T-cell (primary cell): ENCODE measurements around the gene TSEN34. TPM values are rescaled to one million over a fixed set of nuclear protein-coding genes. Genes with fewer than 3 reads are reported as not detected.

Experiments used
- ATAC-seq, 4 experiments: fragments of 200-7000 bp in 3 of 4; fragments of 150-1000 bp in 1 of 4; cut with Tn5 transposase; replicated peaks in 1 of 4; 1 replicate in 3 of 4; 2 replicates in 1 of 4; pipeline ENCODE4 v1.10.0; 2021; ENCODE audit warnings: moderate library complexity in 3 of 4, mild to moderate bottlenecking in 2 of 4, moderate number of reproducible peaks in 1 of 4
- CTCF ChIA-PET, 2 donors: fragments of 300-600 bp; sonication (Branson Sonifier 250); formaldehyde crosslinking; loops; one replicate each; lab custom pipeline; 2022; ENCODE audit warnings: antibody characterized with exemption in 2 of 2; lab: Charles Lee
- POLR2A ChIA-PET, 2 donors: fragments of 300-600 bp; sonication (Branson Sonifier 250); formaldehyde crosslinking; loops; one replicate each; lab custom pipeline; 2022; ENCODE audit warnings: antibody characterized with exemption in 2 of 2; lab: Charles Lee
- DNase-seq, 35 experiments: peaks; one replicate each; pipeline versions ENCODE4 v3.0.0 to v3.0.0-alpha.2; 2013 to 2023
- H3K27ac ChIP-seq: one replicate; pipeline ENCODE4 v1.5.1; 2013; ENCODE audit warnings: low read length
- H3K27me3 ChIP-seq, 2 experiments: replicated peaks in 1 of 2; 1 replicate in 1 of 2; 2 replicates in 1 of 2; pipeline versions ENCODE4 v1.6.1 to v1.7.0; 2013; ENCODE audit warnings: low read length in 1 of 2, mixed read lengths in 1 of 2; ENCODE audit not compliant: control insufficient read depth in 2 of 2, insufficient read depth in 2 of 2; ENCODE audit errors: extremely low read depth in 1 of 2
- H3K36me3 ChIP-seq, 2 donors: 1 replicate in 1 of 2; 2 replicates in 1 of 2; pipeline versions ENCODE4 v1.6.1 to v1.7.0; 2013; ENCODE audit warnings: low read length in 1 of 2; ENCODE audit not compliant: control insufficient read depth in 2 of 2, insufficient read depth in 1 of 2; ENCODE audit errors: extremely low read depth in 1 of 2
- H3K4me1 ChIP-seq, 2 experiments: 1 replicate in 1 of 2; 2 replicates in 1 of 2; pipeline versions ENCODE4 v1.6.1 to v1.7.0; 2013; ENCODE audit warnings: low read length in 2 of 2, mixed read lengths in 1 of 2; ENCODE audit not compliant: insufficient read depth in 2 of 2, control insufficient read depth in 1 of 2; ENCODE audit errors: extremely low read depth in 1 of 2
- H3K4me3 ChIP-seq, 2 donors: 1 replicate in 1 of 2; 2 replicates in 1 of 2; pipeline versions ENCODE4 v1.5.1 to v1.7.0; 2013; ENCODE audit warnings: mild to moderate bottlenecking in 2 of 2, low read length in 1 of 2, moderate library complexity in 1 of 2; ENCODE audit not compliant: control insufficient read depth in 1 of 2; ENCODE audit errors: extremely low read depth in 1 of 2
- H3K9me3 ChIP-seq: 2 replicates; pipeline ENCODE4 v1.7.0; 2013
- H3K27ac Mint-ChIP-seq, 2 donors: one replicate each; pipeline ENCODE4 v1.8.0; 2020 to 2021; ENCODE audit warnings: mild to moderate bottlenecking in 2 of 2, mixed read lengths in 2 of 2
- H3K27me3 Mint-ChIP-seq, 2 donors: one replicate each; pipeline ENCODE4 v1.8.0; 2021 to 2022; ENCODE audit warnings: mixed read lengths in 2 of 2
- H3K36me3 Mint-ChIP-seq: one replicate; pipeline ENCODE4 v1.8.0; 2021; ENCODE audit warnings: mixed read lengths
- H3K4me1 Mint-ChIP-seq, 3 donors: one replicate each; pipeline ENCODE4 v1.8.0; 2020 to 2022; ENCODE audit warnings: mixed read lengths in 3 of 3, mild to moderate bottlenecking in 1 of 3
- H3K4me3 Mint-ChIP-seq, 3 donors: one replicate each; pipeline ENCODE4 v1.8.0; 2020 to 2022; ENCODE audit warnings: mild to moderate bottlenecking in 3 of 3, mixed read lengths in 3 of 3, moderate library complexity in 3 of 3
- H3K9me3 Mint-ChIP-seq, 3 donors: one replicate each; pipeline ENCODE4 v1.8.0; 2020 to 2022; ENCODE audit warnings: mixed read lengths in 3 of 3
- WGBS: methylation state at CpG from one replicate; pipeline ENCODE4 v1.1.5; 2013; ENCODE audit warnings: missing lambda C conversion rate; ENCODE audit not compliant: insufficient coverage; 5-methylcytosine and 5-hydroxymethylcytosine counted together
- total RNA-seq, 35 experiments: library from RNA in 6 of 35; stranded (reverse) in 6 of 35; fragments of 120-200 nt in 1 of 35; gene quantifications; one replicate each; pipeline versions ENCODE4 v1.2.1 to v1.2.4 and lab custom pipeline; 2013 to 2026

Gene TSEN34
- total RNA-seq, 5 donors from 2014 or later (not counting 1 experiment from before 2014, with no cell fraction given), result 9.5 to 28.5 (median 23.5) TPM

DNA sequence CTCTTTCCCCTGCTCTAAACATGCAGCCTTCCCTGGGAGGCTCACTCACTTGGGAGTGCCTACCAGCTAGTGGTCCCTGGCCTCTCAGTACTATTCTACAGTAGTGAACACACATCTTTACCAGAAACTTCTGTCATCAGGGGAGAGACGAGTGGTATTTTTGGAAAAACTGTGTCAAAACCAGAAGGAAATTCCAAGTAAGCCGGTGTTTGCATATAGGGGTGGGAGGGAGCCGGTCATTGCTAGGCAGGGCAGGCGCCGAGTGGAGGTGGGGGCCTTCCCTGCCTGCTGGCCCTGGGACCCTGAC is 16.5 kb downstream of the TSEN34 start:
- H3K4me3 ChIP-seq, result no peak overlapping the region

DNA sequence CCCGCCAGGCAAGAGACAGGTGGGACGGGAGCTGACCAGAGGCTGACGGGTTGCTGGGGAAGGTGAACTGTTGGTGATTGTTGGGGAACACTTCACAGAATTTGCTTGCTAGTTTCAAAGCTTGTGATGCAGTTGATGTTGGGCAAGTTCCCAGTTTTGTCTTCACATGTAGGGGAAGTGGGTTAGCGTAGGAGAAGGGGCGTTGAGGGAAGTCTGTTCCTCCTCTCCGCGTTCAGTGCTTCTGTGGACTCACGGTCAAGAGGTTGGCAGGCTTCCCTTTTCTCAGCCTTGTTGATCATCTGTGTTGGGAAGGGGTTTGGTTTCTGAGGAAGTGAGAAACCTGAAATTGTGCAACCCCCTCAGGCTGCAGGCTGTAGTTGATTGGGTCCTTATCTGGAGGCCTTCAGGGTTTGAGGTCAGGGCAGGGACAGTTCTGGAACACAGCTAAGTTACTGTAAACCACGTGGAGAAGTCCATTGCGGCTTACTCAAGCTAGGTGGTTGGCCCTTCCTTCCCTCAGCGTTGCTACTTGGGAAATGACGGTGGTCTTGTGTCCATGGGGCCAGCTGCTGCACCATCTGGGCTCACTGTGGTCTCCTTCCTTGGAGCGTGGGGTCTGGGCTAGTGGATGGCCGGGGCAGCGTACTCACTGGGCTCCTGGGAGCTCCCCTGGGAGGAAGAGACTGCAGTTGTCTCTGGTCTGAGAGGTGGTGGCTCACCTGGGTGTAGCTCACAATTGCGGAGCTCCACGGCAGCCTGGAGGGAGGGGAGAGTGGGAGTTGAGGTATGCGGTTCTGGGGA is 17.1 kb downstream of the TSEN34 start:
- H3K9me3 ChIP-seq, result no peaks in the 10 kb centered on the region
- H3K27ac ChIP-seq, result no peak overlapping the region
- H3K36me3 ChIP-seq, result peaks cover 19 to 49% of the 10 kb centered on the region in 2 donors
- no peaks in the 10 kb centered on the region for H3K27me3 ChIP-seq
- no peak overlapping the region for H3K4me3 ChIP-seq
- DNase-seq, result peak in 25 of 35 experiments; percentile 8 to 68 (median 34)
- H3K4me1 Mint-ChIP-seq, result peaks cover 79 to 82% (median 80%) of the 10 kb centered on the region in 3 donors
- no peaks in the 10 kb centered on the region for H3K9me3 Mint-ChIP-seq
- POLR2A ChIA-PET, result no interaction called here
- H3K27me3 Mint-ChIP-seq, result no peaks in the 10 kb centered on the region
- WGBS, result 37% methylated on average over 14 of the region's 18 CpGs
- peak overlapping the region; percentile 17 to 77 for H3K27ac Mint-ChIP-seq
- H3K4me1 ChIP-seq, result peaks cover 1 to 81% of the 10 kb centered on the region in 2 experiments
- peak in 3 of 4 experiments; percentile 8 to 25 (median 22) for ATAC-seq
- H3K4me3 Mint-ChIP-seq, result peak overlapping the region in 1 of 3 donors; percentile 66
- peaks cover 42% of the 10 kb centered on the region for H3K36me3 Mint-ChIP-seq
- CTCF ChIA-PET, result no interaction called here

More for the DNA sequence above, 16.5 kb downstream of the TSEN34 start:
- ChIA-PET POLR2A (no interaction called here), CTCF (no interaction called here)
- peaks cover 7 to 86% of the 10 kb centered on the region in 2 experiments for H3K4me1 ChIP-seq
- DNase-seq, result no peak
- no peaks in the 10 kb centered on the region for H3K27me3 ChIP-seq
- no peaks in the 10 kb centered on the region for H3K9me3 ChIP-seq
- WGBS, result 25% methylated on average over 4 of the region's 5 CpGs
- Mint-ChIP-seq H3K9me3 (no peaks in the 10 kb centered on the region), H3K27me3 (no peaks in the 10 kb centered on the region), H3K4me1 (peaks cover 78 to 87% (median 86%) of the 10 kb centered on the region in 3 donors), H3K4me3 (peak overlapping the region in 1 of 3 donors; percentile 66), H3K36me3 (peaks cover 47% of the 10 kb centered on the region), H3K27ac (peak overlapping the region; percentile 17 to 77)
- peaks cover 19 to 54% of the 10 kb centered on the region in 2 donors for H3K36me3 ChIP-seq
- no peak overlapping the region for H3K27ac ChIP-seq
- no peak for ATAC-seq

DNA sequence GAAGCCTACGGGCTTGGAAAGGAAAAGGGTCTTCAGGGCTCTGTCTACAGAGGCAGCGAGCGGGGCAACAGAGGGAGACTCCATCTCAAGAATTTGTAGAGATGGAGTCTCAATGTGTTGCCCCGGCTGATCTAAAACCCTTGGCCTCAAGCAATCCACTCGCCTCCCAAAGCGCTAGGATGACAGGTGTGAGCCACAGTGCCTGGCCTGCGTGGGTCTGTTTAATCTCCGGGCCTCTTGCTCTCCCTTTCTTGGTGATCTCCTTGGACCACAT is 17.6 kb downstream of the TSEN34 start:
- no peak for ATAC-seq
- POLR2A ChIA-PET, result no interaction called here

DNA sequence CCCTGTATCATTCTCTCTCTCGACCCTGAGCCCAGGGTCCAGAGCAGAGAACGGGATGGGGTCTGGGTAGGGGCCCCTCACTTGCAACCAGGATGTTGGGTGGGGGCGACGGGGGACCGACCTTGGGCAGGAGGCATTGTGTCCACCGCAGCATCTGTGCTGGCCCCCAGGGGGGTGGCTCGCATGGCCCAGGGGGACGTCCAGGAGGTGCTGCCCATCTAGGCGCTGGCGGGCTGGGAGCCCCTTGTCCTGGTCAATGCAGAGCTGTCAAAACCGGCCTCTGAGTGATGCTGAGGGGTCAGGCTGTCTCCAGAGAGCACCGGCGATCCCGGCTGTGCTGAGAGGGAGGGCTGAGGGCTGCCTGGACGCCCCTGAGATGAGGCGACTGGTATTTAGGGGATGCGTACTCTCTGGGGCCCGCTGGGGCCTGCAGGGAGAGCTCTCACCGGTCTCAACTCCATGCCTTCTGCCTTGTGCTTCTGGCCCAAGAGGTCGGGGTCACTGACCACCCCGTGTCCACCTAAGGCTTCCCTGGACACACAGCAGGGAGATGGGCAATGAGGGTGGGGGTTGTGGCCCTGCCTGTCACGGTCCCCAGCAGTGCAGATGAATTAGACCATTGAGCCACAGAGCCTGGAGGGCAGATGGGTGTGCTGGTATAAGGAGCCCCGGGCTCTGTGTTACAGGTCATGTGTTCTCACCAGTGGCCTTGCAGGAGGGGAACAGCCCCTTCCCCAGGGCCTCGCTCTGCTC is 18.1 kb downstream of the TSEN34 start:
- Mint-ChIP-seq H3K4me3 (peak overlapping the region in 1 of 3 donors; percentile 18), H3K4me1 (peaks cover 69 to 73% (median 70%) of the 10 kb centered on the region in 3 donors), H3K9me3 (no peaks in the 10 kb centered on the region), H3K36me3 (peaks cover 33% of the 10 kb centered on the region), H3K27ac (no peak overlapping the region), H3K27me3 (no peaks in the 10 kb centered on the region)
- DNase-seq, result no peak
- no peak overlapping the region for H3K27ac ChIP-seq
- ChIA-PET POLR2A (no interaction called here), CTCF (interaction anchor here in 1 of 2 donors (0.5 kb wide), 1 partner anchor 1500 kb away, joined by 3 read pairs; no protein-coding TSS in a partner anchor)
- no peak overlapping the region for H3K4me3 ChIP-seq
- 82% methylated on average over 21 of the region's 24 CpGs for WGBS
- H3K27me3 ChIP-seq, result no peaks in the 10 kb centered on the region
- no peaks in the 10 kb centered on the region for H3K9me3 ChIP-seq
- H3K36me3 ChIP-seq, result peaks cover 17 to 38% of the 10 kb centered on the region in 2 donors
- H3K4me1 ChIP-seq, result peaks cover 0 to 70% of the 10 kb centered on the region in 2 experiments
- ATAC-seq, result no peak

More for the DNA sequence above, 17.6 kb downstream of the TSEN34 start:
- H3K4me1 Mint-ChIP-seq, result peaks cover 74 to 78% (median 75%) of the 10 kb centered on the region in 3 donors
- Histone ChIP-seq H3K4me3 (no peak overlapping the region), H3K27me3 (no peaks in the 10 kb centered on the region), H3K36me3 (peaks cover 19 to 44% of the 10 kb centered on the region in 2 donors), H3K4me1 (peaks cover 0 to 75% of the 10 kb centered on the region in 2 experiments), H3K27ac (no peak overlapping the region), H3K9me3 (no peaks in the 10 kb centered on the region)
- H3K36me3 Mint-ChIP-seq, result peaks cover 36% of the 10 kb centered on the region
- H3K9me3 Mint-ChIP-seq, result no peaks in the 10 kb centered on the region
- CTCF ChIA-PET, result no interaction called here
- peak overlapping the region in 1 of 3 donors; percentile 66 for H3K4me3 Mint-ChIP-seq
- H3K27me3 Mint-ChIP-seq, result no peaks in the 10 kb centered on the region
- peak overlapping the region; percentile 17 to 77 for H3K27ac Mint-ChIP-seq
- 100% methylated on average over 2 of the region's 8 CpGs for WGBS
- DNase-seq, result no peak

DNA sequence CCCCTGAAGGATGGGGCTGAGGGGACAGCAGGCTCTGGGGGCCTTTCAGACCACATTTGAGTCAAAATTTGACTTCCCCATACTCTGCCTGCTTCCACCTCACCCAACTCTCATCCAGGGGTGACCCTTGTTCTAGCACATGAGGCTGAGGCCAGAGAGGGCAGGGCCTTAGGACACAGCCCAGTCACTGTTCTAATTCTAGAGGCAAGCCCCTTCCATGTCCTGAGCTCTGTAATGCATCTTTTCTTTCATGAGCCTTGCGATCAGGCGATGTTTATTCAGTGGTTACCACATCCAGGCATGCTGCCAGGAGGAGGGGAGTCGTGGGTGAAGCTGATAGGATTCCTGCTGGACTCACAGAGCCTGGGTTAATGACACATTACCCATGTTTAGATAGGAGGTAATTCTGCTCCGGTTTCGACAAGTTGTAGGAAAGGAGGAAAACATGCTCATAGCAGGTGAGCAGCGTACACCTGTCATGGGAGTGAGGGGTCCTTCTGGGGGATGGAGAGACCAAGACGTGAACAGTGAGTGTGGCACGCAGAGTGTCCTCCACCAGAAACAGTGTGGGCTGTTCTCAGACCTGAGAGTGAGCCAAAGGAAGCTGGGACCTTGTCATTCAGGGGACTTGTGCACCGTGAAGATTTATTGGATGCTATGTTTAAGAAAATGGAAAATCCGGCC is 18.8 kb downstream of the TSEN34 start:
- H3K9me3 Mint-ChIP-seq, result no peaks in the 10 kb centered on the region
- ChIA-PET CTCF (interaction anchor here in 1 of 2 donors (0.5 to 1.7 kb wide), 2 partner anchors 21 to 1499 kb away, joined by 3 to 12 read pairs; partner anchors contain the start of gene MBOAT7), POLR2A (interaction anchor here in 1 of 2 donors (0.7 kb wide), 2 partner anchors 20 to 37 kb away, joined by 3 to 6 read pairs; no protein-coding TSS in a partner anchor)
- H3K4me3 ChIP-seq, result no peak overlapping the region
- peak overlapping the region; percentile 68 to 72 for H3K27ac Mint-ChIP-seq
- H3K4me3 Mint-ChIP-seq, result peak overlapping the region in 2 of 3 donors; percentile 18 to 40
- peak in 17 of 35 experiments; percentile 8 to 56 (median 32) for DNase-seq
- H3K9me3 ChIP-seq, result no peaks in the 10 kb centered on the region
- no peak for ATAC-seq
- H3K36me3 Mint-ChIP-seq, result peaks cover 31% of the 10 kb centered on the region
- peak overlapping the region; percentile 64 for H3K27ac ChIP-seq
- 32% methylated on average over 10 of the region's 10 CpGs for WGBS
- peaks cover 0 to 64% of the 10 kb centered on the region in 2 experiments for H3K4me1 ChIP-seq
- no peaks in the 10 kb centered on the region for H3K27me3 ChIP-seq
- H3K27me3 Mint-ChIP-seq, result no peaks in the 10 kb centered on the region
- H3K4me1 Mint-ChIP-seq, result peaks cover 61 to 65% (median 62%) of the 10 kb centered on the region in 3 donors
- H3K36me3 ChIP-seq, result peaks cover 15 to 31% of the 10 kb centered on the region in 2 donors
